GM18498 (cell line): Measurements from ENCODE around the gene HCRT.
"Not testable (repeated sequence)": the region's sequence is repeated elsewhere in the genome, so short reads cannot be mapped to it uniquely, and the experiment has no call there.

Experiments used
- ATAC-seq: cut with Tn5 transposase; IDR thresholded peaks from one replicate; pipeline ENCODE4 v1.9.1; 2021; ENCODE audit warnings: mild to moderate bottlenecking, moderate library complexity; ENCODE audit not compliant: unreplicated experiment

HCRT gene, protein sequence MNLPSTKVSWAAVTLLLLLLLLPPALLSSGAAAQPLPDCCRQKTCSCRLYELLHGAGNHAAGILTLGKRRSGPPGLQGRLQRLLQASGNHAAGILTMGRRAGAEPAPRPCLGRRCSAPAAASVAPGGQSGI

DNA sequence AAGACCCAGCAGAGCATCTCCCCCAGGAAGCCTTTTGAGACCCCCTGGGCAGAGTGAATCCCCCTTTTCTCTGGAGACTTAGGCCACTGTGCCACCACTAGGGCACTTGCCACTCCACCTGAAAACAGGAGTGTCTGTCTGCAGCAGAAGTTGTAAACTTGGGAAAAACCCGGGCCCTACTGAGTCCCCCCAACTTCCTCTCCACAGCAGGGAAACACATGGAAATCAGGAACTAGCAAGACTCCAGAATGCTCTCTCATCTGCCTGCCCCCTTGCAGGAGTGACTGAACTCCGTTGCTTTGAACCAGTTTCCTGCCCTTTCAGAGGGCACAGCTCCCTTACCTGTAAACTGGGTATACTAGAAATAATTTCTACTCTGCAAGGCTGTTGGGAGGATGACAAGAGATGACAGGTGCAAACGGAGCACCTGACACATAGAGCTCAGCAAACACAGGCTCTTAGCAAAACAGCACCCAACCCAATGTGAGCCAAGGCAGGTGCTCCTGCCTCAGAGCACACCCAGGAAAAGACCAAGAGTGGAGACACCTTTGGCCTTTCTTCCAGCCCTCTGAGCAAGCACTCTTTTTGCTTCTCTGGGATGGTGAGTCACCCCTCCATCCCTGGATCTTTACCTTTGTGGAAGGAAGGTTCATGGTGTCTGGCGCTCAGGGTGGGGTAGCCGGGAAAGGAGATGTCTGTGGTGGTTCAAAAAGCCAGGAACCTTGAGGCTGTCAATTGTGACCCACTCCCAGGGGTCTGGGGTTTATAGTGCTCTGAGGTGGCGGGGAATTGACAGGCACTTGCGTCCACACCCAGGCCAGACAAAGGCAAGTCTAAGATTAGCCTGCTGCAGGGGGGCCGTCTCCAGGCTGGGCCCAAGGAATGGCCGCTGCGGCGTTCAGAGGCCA, at the start of gene HCRT:
Gene HCRT, minus strand, starts transcription at position 740 of the 908 bp plus-strand sequence. Its CDS starts 87 bp downstream, at position 653.
- no peak for ATAC-seq

DNA sequence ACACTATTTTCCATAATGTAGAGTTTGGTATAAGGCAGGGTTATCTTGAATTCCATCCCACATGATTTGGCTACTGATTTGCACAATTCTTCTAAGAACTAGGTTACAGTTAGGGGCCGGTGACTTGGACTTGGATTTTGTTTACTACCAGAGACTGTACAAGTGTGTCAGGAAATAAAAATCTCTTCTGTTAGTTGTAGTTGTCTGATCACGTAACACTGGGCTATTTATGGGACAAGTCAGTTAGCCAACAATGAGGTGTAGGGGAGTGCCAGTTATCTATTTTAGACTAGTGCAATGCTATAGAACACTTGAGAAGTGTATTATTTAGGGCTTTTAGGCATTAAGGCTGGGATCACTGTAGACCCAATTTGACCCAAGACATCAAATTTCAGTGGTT, 48.7 kb upstream of the HCRT start:
- no peak for ATAC-seq

DNA sequence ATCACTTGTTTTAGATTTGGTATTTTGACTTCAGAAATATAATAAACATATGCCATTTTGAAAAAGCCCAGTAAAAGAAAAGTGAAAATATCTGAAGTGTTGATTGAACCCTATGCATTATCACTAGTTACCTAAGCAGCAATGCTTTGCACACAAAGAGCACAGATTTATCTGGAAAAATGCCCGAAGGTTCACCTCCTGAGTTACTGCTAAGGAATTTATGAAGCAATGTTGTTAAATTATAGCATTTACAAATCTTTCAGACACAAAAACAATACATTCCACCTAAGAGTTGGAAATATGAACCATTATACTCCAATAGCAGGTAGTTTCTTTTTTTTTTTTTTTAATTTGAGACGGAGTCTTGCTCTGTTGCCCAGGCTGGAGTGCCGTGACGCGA, 47.9 kb upstream of the HCRT start:
- no peak for ATAC-seq

DNA sequence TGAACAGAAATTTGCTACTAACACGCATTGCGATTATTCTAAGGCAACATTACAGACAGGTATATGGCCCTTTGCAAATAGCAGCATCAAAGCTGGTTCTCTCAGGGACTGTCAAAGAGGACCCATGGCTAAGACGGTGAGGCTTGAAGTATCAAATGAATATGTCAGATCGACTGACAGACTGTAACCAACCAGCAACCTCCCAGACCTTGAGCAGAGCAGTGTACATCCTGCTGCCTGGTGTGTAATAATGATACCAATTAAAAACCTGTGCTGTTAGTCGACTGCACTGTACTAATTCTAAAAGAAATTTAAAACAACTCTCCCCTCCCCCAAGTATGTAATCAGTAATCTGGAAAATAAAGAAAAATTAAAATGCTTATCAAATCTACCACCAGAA, 45.0 kb upstream of the HCRT start:
- ATAC-seq = no peak

DNA sequence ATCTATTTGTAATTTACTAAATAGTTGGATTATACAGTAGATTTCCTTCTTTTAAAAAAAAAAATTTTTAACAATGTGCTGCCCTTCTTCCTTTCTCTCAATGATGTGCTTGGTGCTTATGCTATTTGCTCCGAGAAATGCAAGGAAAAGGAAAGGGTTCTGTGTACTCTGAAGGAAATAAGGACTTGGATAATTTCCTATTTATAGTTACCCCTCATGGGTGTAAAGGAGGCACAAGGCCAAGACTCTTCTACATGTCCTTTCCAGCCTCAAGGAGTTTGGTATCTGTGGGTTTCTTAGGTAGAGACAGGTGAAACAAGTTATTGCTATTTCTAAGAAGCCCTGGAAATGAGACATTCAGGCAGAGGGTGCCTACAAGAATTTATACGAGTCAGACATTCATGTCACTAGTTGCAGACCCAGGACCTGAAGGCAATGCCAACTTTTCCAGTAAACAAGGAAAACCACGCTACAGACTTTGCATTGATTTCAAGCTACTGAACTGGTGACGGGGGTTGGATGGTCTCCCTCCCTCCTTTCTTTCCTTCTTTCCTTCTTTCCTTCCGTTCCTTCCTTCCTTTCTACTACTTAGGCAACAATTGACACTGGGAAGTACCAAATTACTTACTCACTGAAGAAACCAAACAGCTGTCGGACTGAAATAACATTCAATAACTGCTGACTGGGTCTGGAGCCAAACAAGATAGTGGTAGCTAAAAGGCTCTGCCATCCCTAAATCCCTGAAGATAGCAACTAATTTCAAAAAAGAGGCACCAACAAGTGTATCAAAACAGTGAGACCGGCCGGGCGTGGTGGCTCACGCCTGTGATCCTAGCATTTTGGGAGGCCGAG, 42.8 kb upstream of the HCRT start:
- ATAC-seq = no peak

DNA sequence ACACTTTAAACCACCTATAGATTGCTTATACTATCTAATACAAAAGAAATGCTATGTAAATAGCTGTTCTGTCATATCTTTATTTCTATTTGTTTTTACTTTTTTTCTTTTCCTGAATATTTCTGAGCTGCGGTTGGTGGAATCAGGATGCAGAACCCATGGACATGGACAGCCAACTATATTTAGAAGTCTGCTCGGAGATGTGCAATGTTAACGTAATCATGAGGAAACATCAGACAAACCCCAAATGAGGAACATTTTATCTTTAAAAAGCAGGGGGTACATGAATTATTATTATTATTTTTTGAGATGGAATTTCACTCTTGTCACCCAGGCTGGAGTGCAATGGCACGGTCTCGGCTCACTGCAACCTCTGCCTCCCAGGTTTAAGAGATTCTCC, 40.4 kb upstream of the HCRT start:
- no peak for ATAC-seq

DNA sequence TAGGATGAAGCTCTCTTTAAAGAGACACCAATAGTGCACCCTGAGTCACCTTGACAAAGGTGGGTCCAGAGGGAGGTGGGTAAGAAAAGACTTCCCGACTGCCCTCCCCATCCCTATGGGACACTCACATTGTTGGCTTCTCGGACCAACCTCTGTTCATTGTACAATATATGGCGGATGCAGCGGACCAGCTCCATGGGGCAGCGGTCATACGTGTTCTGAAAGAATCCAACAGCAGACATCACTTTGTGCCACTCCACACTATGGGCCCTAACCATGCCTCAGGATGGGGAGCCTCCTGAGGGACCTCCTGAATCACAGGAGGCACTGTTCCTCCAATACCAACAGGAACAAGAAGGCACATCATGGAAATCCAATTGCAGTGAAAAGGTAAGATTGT, 39.4 kb upstream of the HCRT start:
- ATAC-seq = no peak

DNA sequence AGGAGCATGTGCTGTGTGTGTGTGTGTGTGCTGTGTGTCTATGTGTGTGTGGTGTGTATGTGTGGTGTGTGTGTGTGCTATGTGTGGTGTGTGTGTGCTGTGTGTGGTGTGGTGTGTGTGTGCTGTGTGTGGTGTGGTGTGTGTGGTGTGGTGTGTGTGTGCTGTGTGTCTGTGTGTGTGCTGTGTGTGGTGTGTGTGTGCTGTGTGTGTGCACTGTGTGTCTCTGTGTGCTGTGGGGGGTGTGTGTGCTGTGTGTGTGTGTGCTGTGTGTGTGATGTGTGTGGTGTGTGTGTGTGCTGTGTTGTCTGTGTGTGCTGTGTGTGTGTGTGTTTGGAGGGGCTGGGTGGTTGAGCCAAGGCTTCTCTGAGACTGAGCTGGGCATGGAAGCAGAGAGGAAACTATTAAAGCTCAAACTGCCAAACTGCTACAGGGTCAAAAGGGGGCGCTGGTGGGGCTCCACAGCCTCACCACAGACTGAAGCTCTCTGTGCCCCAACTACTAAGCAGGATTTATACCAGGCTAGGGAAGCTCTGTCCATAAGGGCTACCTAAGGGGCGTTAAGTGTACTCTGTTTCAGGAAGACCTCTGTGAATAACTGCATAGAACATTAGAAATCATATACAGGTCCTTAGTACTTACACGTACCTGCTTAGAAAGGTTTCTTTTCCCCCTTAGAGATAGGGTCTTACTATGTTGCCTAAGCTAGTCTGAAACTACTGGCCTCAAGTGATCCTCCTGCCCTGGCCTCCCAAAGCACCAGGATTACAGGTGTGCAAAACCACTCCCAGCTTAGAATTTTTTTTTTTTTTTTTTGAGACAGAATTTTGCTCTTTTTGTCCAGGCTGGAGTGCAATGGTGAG, 36.9 kb upstream of the HCRT start:
- no peak for ATAC-seq

DNA sequence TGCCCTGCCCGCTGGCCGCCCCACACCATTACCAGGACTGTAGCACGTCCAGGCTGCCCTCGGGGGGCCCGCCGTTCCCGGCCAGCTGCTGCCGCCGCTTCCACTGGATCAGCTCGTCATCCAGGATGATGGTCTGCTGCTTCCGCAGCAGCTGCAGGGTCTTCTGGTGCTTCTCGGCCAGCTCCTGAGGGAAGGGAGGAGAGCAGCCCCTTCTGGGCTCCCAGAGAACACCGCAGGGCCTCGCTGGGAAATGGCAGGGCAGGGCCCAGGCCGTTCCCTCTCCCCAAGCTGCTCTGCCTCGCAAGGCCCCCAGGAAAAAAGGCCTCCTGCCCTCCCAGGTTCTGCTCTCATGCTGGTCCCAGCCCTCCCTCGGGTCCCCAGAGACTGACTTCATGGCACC, 34.0 kb upstream of the HCRT start:
- not testable (repeated sequence) for ATAC-seq

DNA sequence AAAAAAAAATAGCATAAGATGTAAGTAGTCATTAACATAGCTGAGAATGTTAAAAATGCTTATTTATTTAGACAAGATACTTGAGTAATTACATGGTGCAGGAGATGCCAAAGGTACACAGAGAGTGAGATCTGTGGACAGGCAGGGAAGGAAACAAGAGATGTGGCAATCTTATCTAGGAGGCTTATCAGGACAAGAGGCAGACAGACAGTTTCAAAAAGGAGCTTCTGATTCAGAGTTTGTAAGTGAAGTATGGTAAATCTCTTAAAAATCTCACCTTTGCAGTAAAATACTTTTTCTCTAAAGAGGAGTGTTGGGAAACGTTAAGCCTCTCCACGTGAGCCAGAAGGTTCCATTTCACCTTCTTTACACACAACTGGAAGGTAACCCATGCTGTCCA, 28.9 kb upstream of the HCRT start:
- ATAC-seq = no peak

DNA sequence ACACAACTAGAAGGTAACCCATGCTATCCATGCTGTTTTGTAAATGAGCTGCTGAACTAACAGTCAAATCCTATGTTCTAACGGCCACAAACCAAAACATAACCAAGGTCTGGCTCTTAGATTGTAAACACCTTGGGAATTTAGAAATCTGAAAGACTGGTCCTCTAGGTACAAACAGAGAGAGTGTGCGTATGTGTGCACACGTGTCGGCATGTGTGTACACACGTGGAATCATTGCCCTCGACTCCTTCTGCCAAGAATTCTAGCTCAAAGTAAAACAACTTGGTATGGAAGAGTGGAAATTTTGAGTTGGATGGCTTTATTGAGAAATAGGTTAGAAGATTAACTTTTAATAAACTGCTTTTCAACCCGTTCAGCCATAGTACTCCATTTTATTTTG, 27.1 kb upstream of the HCRT start:
- ATAC-seq = no peak

DNA sequence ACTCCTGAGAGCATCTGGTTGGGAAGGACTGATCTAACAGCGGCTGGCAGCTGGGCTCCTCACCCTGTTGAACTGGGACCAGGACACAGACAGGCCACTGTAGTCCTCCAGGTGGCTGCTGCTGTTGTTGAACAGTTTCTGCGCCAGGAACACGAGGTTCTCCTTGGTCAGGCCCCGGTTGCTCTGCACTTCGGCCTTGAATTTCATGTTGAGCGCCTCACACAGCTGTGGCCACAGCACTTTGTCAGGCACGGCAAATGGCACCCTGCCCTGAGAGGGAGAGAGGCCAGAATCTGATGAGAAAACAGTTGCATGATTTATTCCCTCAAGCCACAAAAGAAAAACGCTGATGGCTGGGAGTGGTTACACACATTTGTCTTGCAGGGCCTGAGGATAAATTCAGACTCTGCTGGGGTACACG, 26.7 kb upstream of the HCRT start:
- not testable (repeated sequence) for ATAC-seq

DNA sequence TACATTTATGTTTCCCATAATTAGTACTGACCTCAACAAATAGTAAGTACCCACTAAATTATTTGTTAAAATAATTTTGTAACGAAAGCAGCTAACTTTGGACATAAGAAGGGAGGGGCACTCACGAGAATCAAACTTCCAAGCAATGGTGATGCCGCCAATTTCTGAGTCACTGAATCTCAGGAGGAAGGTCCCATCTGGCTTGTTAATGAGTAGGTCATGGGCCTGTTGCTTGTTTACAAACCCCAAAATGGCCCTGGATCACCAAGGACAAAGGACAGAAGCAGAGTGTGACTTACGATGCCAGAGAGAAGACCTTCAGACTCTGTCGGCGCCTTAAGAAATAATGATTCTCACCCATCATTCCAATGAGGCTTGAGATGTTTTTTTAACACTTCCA, 24.8 kb upstream of the HCRT start:
- ATAC-seq = no peak

DNA sequence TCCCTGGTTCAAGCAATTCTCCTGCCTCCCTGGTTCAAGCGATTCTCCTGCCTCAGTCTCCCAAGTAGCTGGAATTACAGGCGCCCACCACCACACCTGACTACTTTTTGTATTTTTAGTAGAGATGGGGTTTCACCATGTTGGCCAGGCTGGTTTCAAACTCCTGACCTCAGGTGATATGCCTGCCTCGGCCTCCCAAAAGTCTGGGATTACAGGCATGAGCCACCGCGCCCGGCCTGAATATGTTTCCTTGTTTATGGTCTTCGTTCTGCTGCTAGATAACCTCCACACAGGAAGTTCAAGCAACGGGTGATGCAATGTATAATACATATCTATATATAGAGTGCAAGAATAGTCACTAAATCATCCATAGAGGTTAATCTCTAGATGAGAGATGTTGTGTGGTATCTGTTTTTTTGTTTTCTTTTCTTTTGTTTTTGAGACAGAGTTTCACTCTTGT, 20.9 kb upstream of the HCRT start:
- not testable (repeated sequence) for ATAC-seq

DNA sequence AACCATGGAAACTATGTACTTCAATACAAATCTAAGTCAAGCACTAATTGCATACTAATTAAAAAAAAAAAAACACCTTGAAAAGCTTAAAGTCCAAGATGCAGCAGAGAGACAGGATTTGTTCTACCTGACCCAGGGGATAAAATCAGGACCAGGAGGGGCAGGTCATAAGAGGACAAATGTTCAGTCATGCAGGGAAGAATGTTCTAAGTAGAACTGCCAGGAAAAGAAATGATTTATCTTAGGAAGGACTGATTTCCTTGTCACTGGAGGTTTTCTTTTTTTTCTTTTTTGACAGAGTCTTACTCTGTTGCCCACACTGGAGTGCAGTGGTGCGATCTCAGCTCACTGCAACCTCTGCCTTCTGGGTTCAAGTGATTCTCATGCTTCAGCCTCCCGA, 18.1 kb upstream of the HCRT start:
- ATAC-seq = no peak

DNA sequence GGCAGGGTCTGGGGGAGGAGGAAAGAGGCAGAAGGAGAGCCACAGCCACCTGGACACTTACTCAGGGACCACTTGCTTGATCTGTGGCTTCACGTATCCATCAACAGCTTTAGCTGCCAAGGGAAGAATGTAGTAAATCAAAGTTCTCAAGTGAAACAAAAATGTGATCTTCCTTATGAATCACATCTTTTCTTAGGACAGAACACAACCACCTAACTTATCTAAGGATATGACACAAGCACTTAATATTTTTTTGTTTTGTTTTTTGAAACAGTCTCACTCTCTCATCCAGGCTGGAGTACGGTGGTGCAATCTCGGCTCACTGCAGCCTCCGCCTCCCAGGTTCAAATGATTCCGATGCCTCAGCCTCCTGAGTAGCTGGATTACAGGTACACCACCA, 17.4 kb upstream of the HCRT start:
- no peak for ATAC-seq

DNA sequence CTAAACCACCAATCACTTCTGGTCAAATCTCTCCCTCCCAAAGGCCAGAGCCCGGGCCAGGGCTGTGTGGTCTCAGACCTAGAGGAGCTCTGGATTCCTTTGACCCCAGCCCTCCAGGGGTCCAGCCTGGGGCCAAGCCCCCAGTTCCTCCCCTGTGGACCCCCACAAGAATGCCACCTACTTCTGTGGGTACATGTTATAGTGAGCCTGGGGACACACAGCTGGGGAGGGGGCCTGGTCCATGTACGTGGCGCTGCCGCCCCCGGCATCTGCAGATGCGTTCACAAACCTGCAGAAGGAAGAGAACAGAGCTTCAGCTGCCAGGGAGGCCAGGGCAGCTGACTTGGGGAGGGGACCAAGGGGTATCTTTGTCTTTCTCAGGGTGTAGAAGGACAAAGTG, 16.9 kb upstream of the HCRT start:
- ATAC-seq = no peak

DNA sequence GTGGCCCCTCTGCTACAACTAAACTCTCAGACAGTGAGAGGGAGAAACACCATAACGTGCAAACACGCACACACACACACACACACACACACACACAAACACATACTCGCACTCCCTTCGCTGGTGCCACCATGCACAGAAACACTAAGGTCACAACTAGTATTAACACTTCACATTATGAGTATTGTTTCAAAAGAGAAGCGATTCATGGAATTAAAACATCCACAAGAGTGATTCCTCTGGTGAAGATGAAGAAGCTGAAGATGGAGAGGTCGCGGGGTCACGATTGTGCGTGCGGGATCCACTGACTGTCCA, 16.2 kb upstream of the HCRT start:
- no peak for ATAC-seq

DNA sequence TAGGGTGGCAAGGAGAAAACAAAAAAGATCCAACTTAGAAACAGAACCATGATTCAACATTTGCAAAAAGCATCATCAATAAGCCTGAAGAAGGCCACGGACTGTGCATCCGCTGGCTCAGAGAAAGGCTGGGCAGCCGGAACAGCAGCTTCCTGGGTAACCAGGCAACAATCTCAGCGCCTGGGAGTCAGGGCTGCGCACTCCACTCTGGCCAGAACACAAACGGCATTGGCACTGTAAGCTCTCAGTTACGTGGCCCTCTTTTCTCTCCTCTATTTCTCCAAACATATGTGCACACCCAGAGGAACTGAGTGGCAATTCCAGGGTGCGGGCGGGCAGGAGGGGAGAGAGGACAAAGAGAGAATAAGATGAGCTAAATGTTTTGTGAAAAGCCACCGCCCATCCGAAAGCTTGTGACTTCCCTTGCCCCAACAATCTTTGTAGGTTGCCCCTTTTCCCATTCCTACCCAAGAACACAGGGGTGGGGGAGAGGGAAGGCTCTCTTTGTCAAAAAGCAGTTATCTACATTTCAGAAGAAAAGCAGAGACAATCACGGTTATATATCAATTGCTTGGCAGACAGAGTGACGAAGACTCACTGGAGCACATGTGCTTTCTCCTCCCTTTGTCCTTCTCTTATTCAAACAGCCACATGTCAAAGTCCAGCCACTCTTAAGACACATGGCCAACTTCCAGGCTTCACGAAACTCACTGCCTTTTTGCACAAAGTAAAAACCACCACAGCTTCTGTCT, 15.6 kb upstream of the HCRT start:
- no peak for ATAC-seq

DNA sequence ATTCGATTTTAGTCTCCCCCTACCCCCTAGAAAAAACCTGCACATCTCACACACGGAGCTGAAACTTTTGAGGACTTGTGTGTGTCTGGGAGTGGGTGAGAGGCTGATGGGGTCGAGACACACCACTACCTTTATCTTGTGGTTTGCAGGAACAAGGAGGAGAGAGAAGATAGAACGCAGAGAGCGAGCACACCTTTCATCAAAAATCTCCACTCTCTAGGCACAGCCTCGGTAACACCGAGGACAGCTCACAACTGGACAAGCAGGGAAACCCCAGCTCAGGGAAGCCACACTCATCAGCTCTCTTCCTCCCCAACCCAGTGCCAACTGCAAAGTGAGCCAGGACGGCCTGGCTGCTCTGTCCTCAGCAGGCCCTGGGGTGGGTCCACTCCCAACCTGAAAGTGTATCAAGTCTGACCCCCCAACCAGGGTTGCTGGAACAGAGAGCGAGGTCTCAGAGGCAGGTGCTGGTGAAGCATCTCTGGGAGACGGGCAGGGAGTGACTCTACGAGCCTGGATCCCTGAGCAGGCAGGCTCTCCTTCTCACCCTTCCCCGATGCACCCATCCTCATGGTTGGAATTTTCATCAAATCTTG, 14.3 kb upstream of the HCRT start:
- ATAC-seq = no peak
